Measurements from ENCODE around the gene PDPK1. TPM values are rescaled to one million over a fixed set of nuclear protein-coding genes. Genes with fewer than 3 reads are reported as not detected.

Gene PDPK1
- total RNA-seq, 2 experiments from 2014 or later = 14.4 to 40.6 TPM

- intact Hi-C loops (cut with micrococcal nuclease; ENCODE audit: unreplicated experiment) = no loop called here
- ChIA-PET CTCF (ENCODE audit: unreplicated experiment) (no interaction called here), POLR2A (no interaction called here)
- H3K9me2 ChIP-seq (ENCODE audit: insufficient read depth, low read length) = no peaks in the 10 kb centered on the region
- H3K36me3 ChIP-seq (ENCODE audit: insufficient read depth, low read length) = peaks cover 43% of the 10 kb centered on the region
- H3K9me3 ChIP-seq (ENCODE audit: low read length) = no peaks in the 10 kb centered on the region
- no peaks in the 10 kb centered on the region for H3K79me2 ChIP-seq (ENCODE audit: insufficient read depth, low read depth, low read length)
- no peaks in the 10 kb centered on the region for H4K20me1 ChIP-seq (ENCODE audit: insufficient read depth, low read length)
- H3K4me2 ChIP-seq (ENCODE audit: low read length) = no peak overlapping the region
- TF ChIP-seq CTCF (conservative IDR thresholded peaks at IDR 0.05; ENCODE audit: low read length) (no peak), EZH2phosphoT487 (IDR thresholded peaks at IDR 0.05; ENCODE audit: borderline replicate concordance, low read depth, low read length) (no peak)
- no peak overlapping the region for H3K4me3 ChIP-seq (ENCODE audit: low read depth, low read length, poor library complexity, severe bottlenecking)
- no peaks in the 10 kb centered on the region for H3K4me1 ChIP-seq (ENCODE audit: insufficient read depth, low read length, poor library complexity, severe bottlenecking)
- DNase-seq (ENCODE audit: low spot score) = no peak
- no peak overlapping the region for H3K27ac ChIP-seq (ENCODE audit: low read depth, low read length, poor library complexity, severe bottlenecking)
- H2AFZ ChIP-seq (ENCODE audit: low read length) = no peak overlapping the region
- no TSS peak for BruUV-seq (replicated peaks)
Measured at GRCh38 chr16:2596747-2597559, 59.1 kb downstream of the PDPK1 start.

- ChIA-PET CTCF (ENCODE audit: unreplicated experiment) (no interaction called here), POLR2A (no interaction called here)
- no peaks in the 10 kb centered on the region for H3K4me1 ChIP-seq (ENCODE audit: insufficient read depth, low read length, poor library complexity, severe bottlenecking)
- no peaks in the 10 kb centered on the region for H3K9me2 ChIP-seq (ENCODE audit: insufficient read depth, low read length)
- H3K27ac ChIP-seq (ENCODE audit: low read depth, low read length, poor library complexity, severe bottlenecking) = no peak overlapping the region
- H4K20me1 ChIP-seq (ENCODE audit: insufficient read depth, low read length) = no peaks in the 10 kb centered on the region
- no peak overlapping the region for H2AFZ ChIP-seq (ENCODE audit: low read length)
- no peaks in the 10 kb centered on the region; the same call in 1 of the 2 replicates for H3K79me2 ChIP-seq (ENCODE audit: insufficient read depth, low read depth, low read length)
- no peak overlapping the region for H3K4me3 ChIP-seq (ENCODE audit: low read depth, low read length, poor library complexity, severe bottlenecking)
- H3K4me2 ChIP-seq (ENCODE audit: low read length) = no peak overlapping the region
- TF ChIP-seq CTCF (conservative IDR thresholded peaks at IDR 0.05; ENCODE audit: low read length) (no peak), EZH2phosphoT487 (IDR thresholded peaks at IDR 0.05; ENCODE audit: borderline replicate concordance, low read depth, low read length) (no peak)
- intact Hi-C loops (cut with micrococcal nuclease; ENCODE audit: unreplicated experiment) = no loop called here
- no peak for DNase-seq (ENCODE audit: low spot score)
- H3K36me3 ChIP-seq (ENCODE audit: insufficient read depth, low read length) = peaks cover 42% of the 10 kb centered on the region
- no peaks in the 10 kb centered on the region for H3K9me3 ChIP-seq (ENCODE audit: low read length)
- BruUV-seq (replicated peaks) = no TSS peak
Measured at GRCh38 chr16:2597560-2597902, 59.7 kb downstream of the PDPK1 start.

- no TSS peak for BruUV-seq (replicated peaks)
- ChIA-PET POLR2A (no interaction called here), CTCF (ENCODE audit: unreplicated experiment) (no interaction called here)
- no peak overlapping the region for H3K4me2 ChIP-seq (ENCODE audit: low read length)
- DNase-seq (ENCODE audit: low spot score) = no peak
- H3K79me2 ChIP-seq (ENCODE audit: insufficient read depth, low read depth, low read length) = peaks cover 3% of the 10 kb centered on the region; the same call in 1 of the 2 replicates
- no peak overlapping the region for H2AFZ ChIP-seq (ENCODE audit: low read length)
- H3K9me3 ChIP-seq (ENCODE audit: low read length) = no peaks in the 10 kb centered on the region
- intact Hi-C loops (cut with micrococcal nuclease; ENCODE audit: unreplicated experiment) = no loop called here
- peaks cover 37% of the 10 kb centered on the region for H3K36me3 ChIP-seq (ENCODE audit: insufficient read depth, low read length)
- H4K20me1 ChIP-seq (ENCODE audit: insufficient read depth, low read length) = no peaks in the 10 kb centered on the region
- peaks cover 4% of the 10 kb centered on the region for H3K4me1 ChIP-seq (ENCODE audit: insufficient read depth, low read length, poor library complexity, severe bottlenecking)
- TF ChIP-seq CTCF (conservative IDR thresholded peaks at IDR 0.05; ENCODE audit: low read length) (no peak), EZH2phosphoT487 (IDR thresholded peaks at IDR 0.05; ENCODE audit: borderline replicate concordance, low read depth, low read length) (no peak)
- H3K9me2 ChIP-seq (ENCODE audit: insufficient read depth, low read length) = no peaks in the 10 kb centered on the region
- no peak overlapping the region for H3K4me3 ChIP-seq (ENCODE audit: low read depth, low read length, poor library complexity, severe bottlenecking)
- no peak overlapping the region for H3K27ac ChIP-seq (ENCODE audit: low read depth, low read length, poor library complexity, severe bottlenecking)
Measured at GRCh38 chr16:2598133-2598641, 60.4 kb downstream of the PDPK1 start.

Measured in OCI-LY7 (cell line).